ENCODE results near the gene ECI1.

The ECI1 gene

DNA sequence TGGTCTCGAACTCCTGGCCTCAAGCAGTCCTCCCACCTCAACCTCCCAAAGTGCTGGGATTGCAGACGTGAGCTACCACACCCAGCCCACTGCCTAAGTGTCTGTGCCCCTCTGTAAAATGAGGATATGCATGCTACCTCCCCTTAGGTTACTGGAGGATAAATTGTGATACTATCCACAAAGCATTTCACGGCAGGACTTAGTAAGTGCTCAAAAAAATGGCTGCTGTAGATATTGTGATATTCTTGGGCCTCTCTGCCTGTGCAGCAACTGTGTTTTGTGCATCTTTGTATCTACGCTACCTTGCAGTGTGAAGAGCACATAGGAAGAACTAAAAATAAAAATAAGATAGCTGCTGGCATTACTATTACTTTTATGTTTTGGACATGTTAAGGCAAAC lies 53.1 kb downstream of the ECI1 start:
- H3K4me3 ChIP-seq (ENCODE audit: control insufficient read depth, low read depth, low read length): no peak overlapping the region
- DNase-seq (ENCODE audit: low read depth): no peak
- TF ChIP-seq, protein P1, sequence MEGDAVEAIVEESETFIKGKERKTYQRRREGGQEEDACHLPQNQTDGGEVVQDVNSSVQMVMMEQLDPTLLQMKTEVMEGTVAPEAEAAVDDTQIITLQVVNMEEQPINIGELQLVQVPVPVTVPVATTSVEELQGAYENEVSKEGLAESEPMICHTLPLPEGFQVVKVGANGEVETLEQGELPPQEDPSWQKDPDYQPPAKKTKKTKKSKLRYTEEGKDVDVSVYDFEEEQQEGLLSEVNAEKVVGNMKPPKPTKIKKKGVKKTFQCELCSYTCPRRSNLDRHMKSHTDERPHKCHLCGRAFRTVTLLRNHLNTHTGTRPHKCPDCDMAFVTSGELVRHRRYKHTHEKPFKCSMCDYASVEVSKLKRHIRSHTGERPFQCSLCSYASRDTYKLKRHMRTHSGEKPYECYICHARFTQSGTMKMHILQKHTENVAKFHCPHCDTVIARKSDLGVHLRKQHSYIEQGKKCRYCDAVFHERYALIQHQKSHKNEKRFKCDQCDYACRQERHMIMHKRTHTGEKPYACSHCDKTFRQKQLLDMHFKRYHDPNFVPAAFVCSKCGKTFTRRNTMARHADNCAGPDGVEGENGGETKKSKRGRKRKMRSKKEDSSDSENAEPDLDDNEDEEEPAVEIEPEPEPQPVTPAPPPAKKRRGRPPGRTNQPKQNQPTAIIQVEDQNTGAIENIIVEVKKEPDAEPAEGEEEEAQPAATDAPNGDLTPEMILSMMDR (conservative IDR thresholded peaks at IDR 0.05; ENCODE audit: control insufficient read depth, insufficient read depth, low read depth, low read length): no peak

DNA sequence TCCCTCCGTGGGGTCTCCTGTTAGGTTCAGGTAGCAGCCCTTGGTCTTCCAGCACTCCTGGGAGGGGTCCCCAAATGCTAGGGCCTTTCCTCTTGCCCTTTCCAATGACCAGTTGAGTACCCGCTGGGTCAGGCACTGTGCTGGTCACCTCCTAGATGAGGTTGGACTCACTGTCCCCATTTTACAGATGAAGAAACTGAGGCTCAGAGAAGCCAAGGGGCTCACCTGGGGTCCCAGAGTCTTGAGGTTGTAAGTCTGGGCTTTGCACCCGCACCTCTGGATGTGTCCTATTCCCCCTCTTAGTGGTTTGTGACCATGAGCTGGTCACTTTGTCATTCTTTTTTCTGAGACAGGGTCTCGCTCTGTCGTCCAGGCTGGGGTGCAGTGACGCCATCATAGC lies 53.6 kb downstream of the ECI1 start:
- TF ChIP-seq, protein P1 (conservative IDR thresholded peaks at IDR 0.05; ENCODE audit: control insufficient read depth, insufficient read depth, low read depth, low read length): no peak

DNA sequence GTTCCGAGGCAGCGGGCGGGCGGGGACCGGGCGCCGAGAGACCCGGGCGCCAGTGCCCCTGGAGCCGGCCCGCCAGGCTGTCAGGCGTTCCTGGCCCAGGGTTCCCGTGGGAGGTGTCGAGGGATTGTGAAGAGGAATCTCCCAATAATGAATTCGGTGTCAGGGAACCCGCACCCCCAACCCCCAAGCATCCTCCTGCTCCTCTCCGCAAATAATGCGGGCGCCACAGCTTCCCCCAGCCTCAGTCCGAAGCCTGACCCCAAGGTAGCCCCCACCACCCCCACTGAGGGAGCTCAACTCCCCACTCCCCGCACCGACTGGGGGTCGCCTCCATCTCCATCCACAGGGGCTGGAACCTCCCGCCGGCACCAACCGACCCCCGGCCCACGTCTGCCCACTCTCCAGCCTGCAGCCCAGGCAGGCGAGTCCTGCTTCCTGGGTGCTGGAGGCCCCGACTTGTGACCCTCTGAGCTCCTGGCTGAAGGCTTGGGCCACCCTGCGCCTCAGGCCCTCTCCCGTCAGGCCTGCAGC lies 54.3 kb downstream of the ECI1 start:
- TF ChIP-seq, protein P1 (conservative IDR thresholded peaks at IDR 0.05; ENCODE audit: control insufficient read depth, insufficient read depth, low read depth, low read length): no peak
- H3K4me3 ChIP-seq (ENCODE audit: control insufficient read depth, low read depth, low read length): no peak overlapping the region

More for the DNA sequence above, 53.6 kb downstream of the ECI1 start:
- no peak for DNase-seq (ENCODE audit: low read depth)
- no peak overlapping the region for H3K4me3 ChIP-seq (ENCODE audit: control insufficient read depth, low read depth, low read length)

DNA sequence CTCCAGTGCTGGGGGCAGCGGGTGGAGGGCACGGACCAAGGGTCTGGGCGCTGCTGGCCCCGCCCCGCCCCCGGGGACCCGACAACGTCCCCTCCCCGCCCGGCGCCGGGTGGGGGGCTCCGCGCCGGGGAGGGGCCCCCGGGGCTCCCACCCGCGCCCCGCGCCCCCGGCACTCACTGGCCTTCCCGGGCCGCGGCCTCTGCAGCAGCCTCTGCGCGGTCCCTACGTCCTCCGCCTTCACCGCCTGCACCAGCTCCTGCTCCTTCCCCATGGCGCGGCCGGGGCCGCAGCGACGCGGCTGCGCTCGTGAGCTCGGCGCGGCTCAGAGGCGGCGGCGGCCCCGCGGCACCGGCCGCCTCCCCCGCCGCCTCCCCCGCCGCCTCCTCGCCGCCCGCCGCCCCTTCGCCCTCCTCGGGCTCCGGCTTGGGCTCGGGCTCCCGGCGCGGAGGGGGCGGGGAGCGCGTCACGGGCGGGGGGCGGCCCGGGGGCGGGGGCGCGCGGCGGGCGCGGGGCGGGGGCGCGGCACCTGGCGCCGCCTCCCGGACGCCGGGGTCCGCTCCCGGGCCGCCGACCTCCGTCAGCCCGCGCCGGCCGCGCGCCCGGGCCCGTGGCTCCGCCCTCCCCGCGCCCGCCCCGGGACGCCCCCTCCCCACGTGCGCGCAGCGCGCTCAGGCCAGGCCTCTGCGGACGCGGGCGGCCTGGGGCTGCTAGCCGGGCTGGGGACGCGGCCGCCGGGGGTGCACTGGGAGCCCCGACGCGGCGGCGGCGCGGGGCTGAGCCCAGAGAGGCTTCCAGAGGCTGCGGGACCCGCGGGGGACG lies 55.0 kb downstream of the ECI1 start, which contains the start of gene CASKIN1:
TSS of gene CASKIN1 (minus strand) at position 444 of the 819 bp plus-strand sequence. CDS start at position 271, 173 bp downstream.
- TF ChIP-seq, protein P1 (conservative IDR thresholded peaks at IDR 0.05; ENCODE audit: control insufficient read depth, insufficient read depth, low read depth, low read length): no peak
- no peak for DNase-seq (ENCODE audit: low read depth)
- H3K4me3 ChIP-seq (ENCODE audit: control insufficient read depth, low read depth, low read length): no peak within 1 kb of the TSS

More for the DNA sequence above, 54.3 kb downstream of the ECI1 start:
- DNase-seq (ENCODE audit: low read depth): no peak

DNA sequence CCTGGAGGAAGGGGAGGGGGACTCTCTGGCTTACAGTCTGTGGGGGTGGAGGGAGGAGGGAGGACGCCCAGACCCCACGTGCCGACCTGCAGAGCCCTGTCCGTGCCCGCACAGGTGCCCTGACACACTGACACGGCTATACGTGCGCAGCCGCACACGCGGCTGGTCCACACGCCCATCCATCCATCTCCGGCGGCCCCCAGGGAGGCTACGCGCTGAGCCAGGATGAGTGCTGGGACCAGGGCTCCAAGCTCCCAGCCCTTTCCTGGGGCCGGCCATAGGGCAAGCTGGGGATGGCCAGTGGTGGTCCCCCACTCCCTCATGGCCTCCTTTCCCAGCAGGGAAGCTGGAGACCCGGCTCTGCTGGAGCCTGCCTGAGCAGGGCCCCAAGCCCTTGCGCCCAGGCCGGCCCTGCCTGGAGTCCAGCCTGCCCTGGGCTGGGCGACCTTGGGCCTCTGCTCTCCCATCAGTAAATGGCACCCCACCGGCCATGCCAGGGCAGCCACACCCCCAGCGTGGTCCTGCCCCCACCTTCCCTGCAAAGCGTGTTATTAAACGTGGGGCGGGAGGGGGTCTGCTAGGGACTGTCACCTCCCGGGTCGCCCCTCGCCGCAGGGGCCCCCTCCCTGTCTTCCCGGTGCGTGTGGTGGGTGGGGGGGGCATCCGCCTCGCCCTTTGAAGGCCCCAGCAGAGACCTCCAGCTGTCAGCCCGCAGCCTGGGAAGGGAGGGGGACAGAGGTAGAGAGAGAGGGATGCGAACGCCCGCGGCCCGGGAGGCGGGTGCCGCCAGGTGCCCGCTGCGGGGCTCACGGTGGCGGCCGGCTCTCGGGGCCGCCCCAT lies 55.8 kb downstream of the ECI1 start:
- no peak overlapping the region for H3K4me3 ChIP-seq (ENCODE audit: control insufficient read depth, low read depth, low read length)
- no peak for DNase-seq (ENCODE audit: low read depth)
- TF ChIP-seq, protein P1 (conservative IDR thresholded peaks at IDR 0.05; ENCODE audit: control insufficient read depth, insufficient read depth, low read depth, low read length): no peak

DNA sequence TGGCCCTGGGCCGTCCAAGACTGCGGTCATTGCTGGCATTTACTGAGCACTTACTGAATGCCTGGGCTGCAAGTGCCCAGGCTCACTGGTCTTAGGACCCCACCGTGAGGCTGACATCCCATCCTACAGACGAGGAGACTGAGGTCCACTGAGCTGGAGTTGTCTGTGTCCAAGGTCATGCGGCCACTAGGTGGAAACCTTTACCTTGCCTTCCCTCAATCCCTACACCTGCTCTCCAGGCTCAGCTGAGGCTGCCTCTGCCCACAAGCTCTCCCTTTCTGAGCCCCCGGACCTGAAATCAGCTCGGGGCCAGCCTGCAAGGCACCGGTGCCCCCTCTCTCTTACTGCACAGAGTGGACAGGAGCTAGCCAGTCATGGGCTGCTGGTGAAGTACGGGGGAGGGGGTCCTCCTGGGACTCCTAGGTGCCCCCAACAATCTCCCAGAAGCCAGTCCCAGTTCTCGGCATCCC lies 56.5 kb downstream of the ECI1 start:
- H3K4me3 ChIP-seq (ENCODE audit: control insufficient read depth, low read depth, low read length): no peak overlapping the region
- TF ChIP-seq, protein P1 (conservative IDR thresholded peaks at IDR 0.05; ENCODE audit: control insufficient read depth, insufficient read depth, low read depth, low read length): peak; percentile 34
- DNase-seq (ENCODE audit: low read depth): peak; percentile 45
